CD4-positive, alpha-beta T cell treated with Interleukin-6 at 100 ng/mL for 8 hours (primary cell): ENCODE measurements around the gene GPR75.
"Not testable (repeated sequence)": the region's sequence is repeated elsewhere in the genome, so short reads cannot be mapped to it uniquely, and the experiment has no call there.

Experiments
- DNase-seq: peaks from one replicate; pipeline ENCODE4 v3.0.0-alpha.2; 2020; ENCODE audit warnings: mixed read lengths, low spot score

GPR75 gene

DNA sequence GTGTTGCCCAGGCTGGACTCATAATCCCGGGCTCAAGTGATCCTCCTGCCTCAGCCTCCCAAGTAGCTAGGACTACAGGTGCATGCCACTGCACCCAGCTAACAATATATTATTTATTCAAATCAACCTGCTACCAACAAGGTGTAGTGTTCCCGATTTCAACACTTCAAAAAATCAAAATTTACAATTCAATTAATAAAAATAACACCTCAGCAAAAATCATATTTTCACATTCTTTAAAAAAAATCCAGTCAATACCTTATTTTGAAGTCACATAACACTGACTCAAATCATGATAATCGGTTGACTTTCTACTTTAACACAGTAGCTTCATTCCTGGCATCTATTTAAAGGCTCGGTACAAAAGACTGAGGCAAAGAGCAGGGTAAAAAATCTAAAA lies 7.2 kb downstream of the GPR75 start:
- DNase-seq: no peak

GRCh38 chr2:53851052-53851757 lies 8.6 kb downstream of the GPR75 start:
- DNase-seq: not testable (repeated sequence)

GRCh38 chr2:53848062-53848461 lies 11.7 kb downstream of the GPR75 start:
- DNase-seq: no peak

DNA sequence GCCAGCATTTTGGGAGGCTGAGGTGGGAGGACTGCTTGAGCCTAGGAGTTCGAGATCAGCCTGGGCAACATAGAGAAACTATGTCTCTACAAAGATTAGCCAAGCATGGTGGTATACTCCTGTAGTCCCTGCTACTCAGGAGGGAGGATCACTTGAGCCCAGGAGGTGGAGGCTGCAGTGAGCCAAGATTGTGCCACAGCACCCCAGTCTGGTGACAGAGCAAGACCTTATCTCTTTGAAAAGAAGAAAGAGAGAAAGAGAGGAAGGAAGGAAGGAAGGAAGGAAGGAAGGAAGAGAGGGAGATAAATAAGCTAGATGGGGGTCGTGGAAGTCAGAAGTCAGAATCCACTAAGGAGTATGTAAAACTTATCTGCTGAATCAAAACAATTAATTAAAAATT lies 16.2 kb downstream of the GPR75 start:
- DNase-seq: no peak

DNA sequence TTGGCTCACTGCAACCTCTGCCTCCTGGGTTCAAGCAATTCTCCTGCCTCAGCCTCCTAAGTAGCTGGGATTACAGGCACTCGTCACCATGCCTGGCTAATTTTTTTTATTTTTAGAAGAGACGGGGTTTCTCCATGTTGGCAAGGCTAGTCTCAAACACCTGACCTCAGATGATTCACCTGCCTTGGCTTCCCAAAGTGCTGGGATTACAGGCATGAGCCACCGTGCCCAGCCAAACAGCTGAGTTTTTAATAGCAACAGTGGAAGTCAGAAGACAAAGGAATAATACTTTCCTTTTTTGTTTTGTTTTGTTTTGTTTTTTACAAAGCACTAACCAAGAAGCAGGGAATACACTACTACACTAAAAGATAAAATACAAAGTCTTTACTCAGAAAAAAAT lies 16.9 kb downstream of the GPR75 start:
- DNase-seq: no peak

DNA sequence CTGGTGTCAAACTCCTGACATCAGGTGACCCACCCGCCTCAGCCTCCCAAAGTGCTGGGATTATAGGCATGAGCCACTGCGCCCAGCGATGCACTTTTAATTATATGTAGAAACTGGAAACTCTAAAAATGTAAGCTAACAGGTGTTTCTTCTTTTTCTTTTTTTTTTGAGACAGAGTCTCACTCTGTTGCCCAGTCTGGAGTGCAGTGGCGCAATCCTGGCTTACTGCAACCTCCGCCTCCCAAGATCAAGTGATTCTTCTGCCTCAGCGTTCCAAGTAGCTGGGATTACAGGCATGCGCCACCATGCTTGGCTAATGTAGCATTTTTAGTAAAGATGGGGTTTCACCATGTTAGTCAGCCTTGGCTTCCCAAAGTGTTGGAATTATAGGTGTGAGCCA lies 18.1 kb downstream of the GPR75 start:
- DNase-seq: not testable (repeated sequence)

GRCh38 chr2:53840580-53840979 lies 19.2 kb downstream of the GPR75 start:
- DNase-seq: no peak

DNA sequence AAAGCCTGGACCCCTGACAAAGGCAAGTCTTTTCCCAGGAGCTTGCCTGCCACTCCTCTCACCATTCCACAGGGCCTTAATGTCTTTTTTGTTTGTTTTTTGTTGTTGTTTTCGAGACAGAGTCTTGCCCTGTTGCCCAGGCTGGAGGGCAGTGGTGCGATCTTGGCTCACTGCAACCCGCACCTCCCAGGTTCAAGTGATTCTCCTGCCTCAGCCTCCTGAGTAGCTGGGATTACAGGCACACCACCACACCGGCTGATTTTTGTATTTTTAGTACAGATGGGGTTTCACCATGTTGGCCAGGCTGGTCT lies 29.8 kb downstream of the GPR75 start:
- DNase-seq: not testable (repeated sequence)

DNA sequence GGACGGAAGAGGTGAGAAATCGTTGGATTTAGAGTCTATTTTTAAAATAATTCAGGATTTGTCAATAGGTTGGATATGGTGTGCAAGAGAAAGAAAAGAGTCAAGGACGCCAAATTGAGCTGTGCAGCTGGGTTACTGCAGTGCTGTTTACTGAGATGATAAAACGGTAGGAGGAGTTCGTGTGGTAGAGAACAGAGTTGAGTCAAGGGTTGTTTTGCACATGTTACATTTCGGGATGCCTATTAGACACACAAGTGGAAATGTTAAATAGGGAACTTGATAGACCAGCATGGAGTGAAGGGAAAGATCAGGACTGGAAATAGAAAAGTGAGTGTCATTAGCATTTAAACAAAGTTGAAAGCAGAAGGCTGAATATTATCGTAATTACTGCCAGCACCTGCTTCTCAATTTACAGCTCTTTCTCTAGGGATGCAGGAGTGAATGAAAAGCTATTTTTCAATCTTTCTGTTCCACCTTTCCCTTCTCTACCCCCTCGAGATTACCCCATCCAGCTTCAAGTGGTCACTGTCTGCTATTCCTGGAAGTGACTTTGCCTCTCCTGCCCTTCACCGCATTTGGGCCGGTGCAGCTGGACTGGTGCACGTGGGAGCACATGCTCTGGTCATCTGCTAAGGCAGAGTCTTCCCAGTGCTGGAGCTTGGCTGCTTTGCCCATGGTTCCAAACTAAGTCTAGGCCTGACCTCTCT lies 30.3 kb downstream of the GPR75 start:
- DNase-seq: no peak

DNA sequence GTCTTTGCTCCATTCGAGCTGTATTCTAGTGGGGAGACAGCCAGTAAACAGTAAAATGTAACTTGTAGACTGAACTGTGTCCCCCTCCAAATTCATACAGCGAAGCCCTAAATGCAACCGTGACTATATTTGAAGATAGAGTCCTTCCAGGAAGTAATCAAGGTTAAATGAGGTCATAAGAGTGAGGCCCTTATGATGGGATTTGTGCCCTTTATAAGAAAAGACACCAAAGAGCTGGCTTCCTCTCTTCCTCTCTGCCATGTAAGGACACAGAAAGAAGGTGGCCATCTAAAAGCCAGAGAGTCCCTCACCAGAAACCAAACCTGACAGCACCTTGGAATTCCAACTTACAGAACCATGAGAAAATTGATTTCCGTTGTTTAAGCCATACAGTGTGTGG lies 31.4 kb downstream of the GPR75 start:
- DNase-seq: no peak

DNA sequence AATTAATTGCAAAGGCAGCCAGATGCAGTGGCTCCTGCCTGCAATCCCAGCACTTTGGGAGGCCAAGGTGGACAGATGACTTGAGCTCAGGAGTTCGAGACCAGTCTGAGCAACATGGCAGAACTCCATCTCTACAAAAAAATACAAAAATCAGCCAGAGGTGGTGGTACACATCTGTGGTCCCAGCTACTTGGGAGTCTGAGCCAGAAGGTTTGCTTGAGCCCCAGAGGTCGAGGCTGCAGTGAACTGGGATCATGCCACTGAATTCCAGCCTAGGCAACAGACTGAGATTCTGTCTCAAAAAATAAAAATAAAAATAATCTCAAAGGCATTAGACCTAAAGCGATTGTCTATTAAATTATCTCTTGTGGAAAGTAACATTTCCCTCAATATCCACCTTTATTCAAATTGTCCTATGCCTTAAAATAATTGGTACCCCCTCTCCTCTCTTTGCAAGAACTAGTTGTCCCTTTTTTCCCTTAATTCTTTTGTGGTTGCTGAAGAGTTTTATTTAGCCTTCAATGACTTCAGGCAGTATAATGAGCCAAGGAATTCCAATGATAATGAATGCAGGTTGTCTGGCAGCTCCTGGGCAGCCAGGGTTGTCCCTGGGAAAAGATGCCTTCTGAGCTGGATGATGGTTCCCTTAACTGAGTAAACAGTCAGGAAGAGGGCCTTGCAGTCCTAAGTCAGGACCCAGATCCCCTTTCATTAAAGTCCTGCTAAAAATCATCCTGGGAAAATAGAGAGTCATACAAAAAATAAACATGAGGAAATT lies 32.2 kb downstream of the GPR75 start:
- no peak for DNase-seq

- DNase-seq: no peak
Observed at GRCh38 chr2:53826587-53827397, 33.0 kb downstream of the GPR75 start.

- no peak for DNase-seq
Observed at GRCh38 chr2:53826030-53826410, 33.7 kb downstream of the GPR75 start.

DNA sequence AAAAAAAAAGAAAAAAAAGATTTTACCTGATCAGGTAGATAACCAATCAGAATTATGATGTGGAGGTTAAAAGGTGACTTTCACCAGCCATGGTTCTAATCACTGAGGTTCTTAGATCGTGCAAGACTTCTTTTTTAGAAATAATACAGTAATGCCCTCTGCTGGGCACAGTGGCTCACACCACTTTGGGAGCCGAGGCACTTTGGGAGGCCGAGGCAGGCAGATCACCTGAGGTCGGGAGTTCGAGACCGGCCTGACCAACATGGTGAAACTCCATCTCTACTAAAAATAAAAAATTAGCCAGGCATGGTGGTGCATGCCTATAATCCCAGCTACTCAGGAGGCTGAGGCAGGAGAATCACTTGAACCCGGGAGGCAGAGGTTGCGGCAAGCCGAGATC lies 36.1 kb downstream of the GPR75 start:
- not testable (repeated sequence) for DNase-seq

DNA sequence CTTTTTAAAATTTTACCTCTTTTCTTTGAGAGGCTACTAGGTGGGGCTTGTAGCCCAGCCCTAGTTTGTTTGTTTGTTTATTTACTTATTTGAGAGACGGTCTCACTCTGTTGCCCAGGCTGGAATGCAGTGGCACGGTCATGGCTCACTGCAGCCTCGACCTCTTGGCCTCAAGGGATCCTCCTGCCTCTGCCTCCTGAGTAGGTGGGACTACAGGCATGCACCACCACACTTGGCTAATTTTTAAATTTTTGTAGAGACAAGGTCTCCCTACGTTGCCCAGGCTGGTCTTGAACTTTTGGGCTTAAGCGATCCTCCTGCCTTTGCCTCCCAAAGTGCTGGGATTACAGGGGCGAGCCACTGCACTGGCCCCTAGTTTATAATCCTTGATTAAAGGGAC lies 38.0 kb downstream of the GPR75 start:
- no peak for DNase-seq

DNA sequence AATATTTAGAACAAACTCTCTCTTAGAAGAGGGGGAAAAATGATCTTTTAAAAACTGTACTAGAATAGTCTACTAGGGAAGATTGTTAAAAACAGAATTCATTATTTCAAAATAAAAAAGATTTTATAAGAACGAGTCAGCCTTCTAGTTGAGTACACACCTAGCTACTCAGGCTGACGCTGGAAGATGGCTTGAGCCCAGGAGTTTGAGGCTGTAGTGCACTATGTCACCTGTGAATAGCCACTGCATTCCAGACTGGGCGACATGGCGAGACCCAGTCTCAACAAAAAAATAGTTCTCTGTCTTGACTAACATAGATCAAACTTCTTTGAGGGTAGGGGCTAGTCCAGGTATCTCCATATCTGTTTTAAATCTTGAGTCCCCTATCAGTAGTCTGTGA lies 39.1 kb downstream of the GPR75 start:
- DNase-seq: no peak

DNA sequence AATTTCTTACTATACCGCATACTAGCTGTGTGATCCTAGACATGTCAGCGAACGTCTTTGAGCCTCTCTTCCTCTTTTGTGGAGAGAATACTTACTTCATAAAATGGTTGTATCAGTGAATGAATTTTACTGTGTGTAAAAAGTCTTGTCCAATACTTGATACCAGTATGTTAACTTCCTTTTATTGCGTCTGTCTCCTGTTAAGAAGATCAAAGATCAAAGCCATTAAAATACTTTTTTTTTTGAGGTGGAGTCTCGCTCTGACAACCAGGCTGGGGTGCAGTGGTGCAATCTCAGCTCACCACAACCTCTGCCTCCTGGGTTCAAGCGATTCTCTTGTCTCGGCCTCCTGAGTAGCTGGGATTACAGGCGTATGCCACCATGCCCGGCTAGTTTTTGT lies 39.7 kb downstream of the GPR75 start:
- no peak for DNase-seq

GRCh38 chr2:53819634-53820033 lies 40.1 kb downstream of the GPR75 start:
- no peak for DNase-seq

DNA sequence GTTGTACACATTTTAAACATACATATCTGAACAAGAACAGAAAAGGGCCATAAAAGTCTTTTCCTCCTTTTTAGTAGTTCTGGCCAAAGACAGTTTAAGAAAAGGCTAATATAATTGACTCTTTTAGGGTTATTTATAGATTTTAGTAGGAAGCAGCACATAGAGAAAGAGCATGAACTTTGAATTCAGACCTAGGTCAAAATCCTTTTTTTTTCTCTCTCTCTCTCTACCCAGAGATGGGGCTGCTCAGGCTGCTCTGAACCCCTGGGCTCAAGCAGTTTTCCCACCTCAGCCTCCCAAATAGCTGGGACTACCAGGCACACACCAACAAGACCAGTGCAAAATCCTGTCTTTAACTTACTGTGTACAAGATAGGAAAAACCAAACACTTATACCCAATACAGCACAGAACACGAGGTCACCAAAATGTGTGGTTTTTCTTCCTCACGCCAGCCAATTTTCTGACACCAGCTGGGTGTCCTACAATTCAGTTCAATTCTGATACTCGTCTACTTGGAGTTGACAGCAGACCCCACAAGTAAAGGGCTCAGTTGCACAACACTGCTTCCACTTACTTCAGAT lies 40.8 kb downstream of the GPR75 start:
- no peak for DNase-seq

DNA sequence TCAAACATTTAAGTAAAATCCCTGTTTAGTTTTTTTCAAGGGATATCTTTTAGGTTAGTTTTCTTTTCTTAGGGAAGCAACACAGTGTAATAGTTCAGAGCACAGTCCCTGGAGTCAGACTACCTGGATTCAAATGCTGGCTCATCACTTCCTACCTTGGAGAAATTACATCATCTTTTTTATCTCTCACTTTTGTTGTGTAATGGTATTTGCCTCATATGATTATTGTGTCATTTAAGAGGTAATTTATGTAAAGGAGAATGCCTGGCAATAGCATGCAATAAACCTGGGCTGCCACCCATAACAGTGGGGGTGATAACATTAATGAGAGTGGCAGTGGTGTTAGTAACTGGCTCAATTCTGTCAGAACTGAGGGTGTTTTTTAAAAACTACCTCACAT lies 46.6 kb downstream of the GPR75 start:
- no peak for DNase-seq

- no peak for DNase-seq
Observed at GRCh38 chr2:53811601-53812000, 48.2 kb downstream of the GPR75 start.
